GM19372 (cell line): ENCODE results near the gene NR3C1.

Experiments
- ATAC-seq: cut with Tn5 transposase; IDR thresholded peaks from one replicate; pipeline ENCODE4 v1.9.1; 2021; ENCODE audit warnings: mild to moderate bottlenecking, low read depth, moderate library complexity; ENCODE audit not compliant: unreplicated experiment

NR3C1 gene

GRCh38 chr5:143274952-143275351 is 128.5 kb downstream of the NR3C1 start:
- no peak for ATAC-seq

- ATAC-seq: no peak
These were observed 132.1 kb downstream of the NR3C1 start for GRCh38 chr5:143271431-143271830.

GRCh38 chr5:143268388-143268787 is 135.1 kb downstream of the NR3C1 start:
- no peak for ATAC-seq

GRCh38 chr5:143267186-143267585 is 136.3 kb downstream of the NR3C1 start:
- ATAC-seq: no peak

GRCh38 chr5:143265995-143266394 is 137.5 kb downstream of the NR3C1 start:
- no peak for ATAC-seq

- no peak for ATAC-seq
These were observed 140.1 kb downstream of the NR3C1 start for GRCh38 chr5:143263272-143263810.

GRCh38 chr5:143262393-143263174 is 140.9 kb downstream of the NR3C1 start:
- peak; percentile 61 for ATAC-seq

DNA sequence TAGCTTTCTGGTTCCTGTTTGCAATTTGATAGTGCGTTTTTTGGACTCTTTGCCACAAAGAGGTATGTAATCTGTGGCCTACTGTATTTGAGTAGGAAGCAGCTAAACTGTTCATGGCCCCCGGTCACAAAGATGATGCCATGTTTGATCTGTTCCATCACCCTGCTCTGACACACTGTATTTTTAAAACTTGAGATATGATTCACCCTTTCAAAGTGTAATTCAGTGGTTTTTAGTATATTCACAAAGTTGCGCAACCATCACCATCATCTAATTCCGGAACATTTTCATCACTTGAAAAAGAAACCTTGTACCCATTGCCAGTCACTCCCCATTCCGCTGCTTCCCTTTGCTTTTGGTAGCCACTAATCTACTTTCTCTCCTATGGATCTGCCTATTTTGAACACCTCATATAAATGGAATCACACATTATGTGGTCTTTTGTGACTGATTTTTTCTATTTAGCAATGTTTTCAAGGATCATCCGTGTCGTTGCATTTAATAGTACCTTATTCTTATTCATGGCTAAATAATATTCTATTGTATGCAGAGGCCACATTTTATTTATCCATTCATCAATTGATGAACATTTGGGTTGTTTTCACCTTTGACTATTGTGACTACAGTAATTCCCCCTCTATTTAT is 141.6 kb downstream of the NR3C1 start:
- ATAC-seq: no peak

GRCh38 chr5:143259254-143259605 is 144.3 kb downstream of the NR3C1 start:
- no peak for ATAC-seq

- no peak for ATAC-seq
These were observed 144.8 kb downstream of the NR3C1 start for GRCh38 chr5:143258559-143259253.

DNA sequence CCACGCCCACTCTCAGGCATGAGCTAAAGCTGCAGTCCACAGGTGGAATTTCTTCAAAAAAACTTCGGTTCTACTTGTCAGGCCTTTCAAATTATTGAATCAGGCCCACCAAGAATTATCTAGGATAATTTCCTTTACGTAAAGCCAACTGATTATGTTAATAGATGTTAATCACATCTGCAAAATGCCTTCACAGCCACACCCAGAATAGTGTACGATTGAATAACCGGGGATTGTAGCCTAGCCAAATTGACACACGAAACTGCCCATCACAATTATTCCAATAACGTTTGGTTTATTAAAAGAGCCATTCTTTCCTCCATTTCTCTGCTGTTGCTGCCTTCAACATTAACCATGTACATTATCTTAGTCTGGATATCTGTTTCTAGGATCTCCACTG is 148.7 kb downstream of the NR3C1 start:
- ATAC-seq: no peak

- ATAC-seq: peak; percentile 34
These were observed 151.5 kb downstream of the NR3C1 start for GRCh38 chr5:143251946-143252345.

GRCh38 chr5:143251190-143251589 is 152.3 kb downstream of the NR3C1 start:
- ATAC-seq: peak; percentile 76

DNA sequence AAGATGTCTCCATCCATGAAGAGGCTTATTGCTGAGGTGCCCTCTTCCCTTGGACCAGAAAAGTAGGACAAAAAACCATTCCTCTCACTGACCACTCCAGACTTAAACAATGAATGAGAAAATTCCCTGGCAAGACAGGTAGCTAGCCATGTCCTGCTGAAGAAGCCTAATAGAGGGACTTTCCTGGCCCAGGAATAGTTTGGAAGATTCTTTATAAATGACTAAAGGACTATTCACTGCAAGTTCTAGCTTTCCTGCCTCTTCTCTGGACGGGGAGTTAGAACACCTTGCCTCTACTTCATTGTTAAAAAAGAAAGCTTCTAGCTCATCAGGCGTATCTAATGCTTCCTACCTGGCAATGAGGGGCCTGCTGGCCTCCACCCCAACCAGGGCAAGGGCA is 153.6 kb downstream of the NR3C1 start:
- ATAC-seq: no peak

DNA sequence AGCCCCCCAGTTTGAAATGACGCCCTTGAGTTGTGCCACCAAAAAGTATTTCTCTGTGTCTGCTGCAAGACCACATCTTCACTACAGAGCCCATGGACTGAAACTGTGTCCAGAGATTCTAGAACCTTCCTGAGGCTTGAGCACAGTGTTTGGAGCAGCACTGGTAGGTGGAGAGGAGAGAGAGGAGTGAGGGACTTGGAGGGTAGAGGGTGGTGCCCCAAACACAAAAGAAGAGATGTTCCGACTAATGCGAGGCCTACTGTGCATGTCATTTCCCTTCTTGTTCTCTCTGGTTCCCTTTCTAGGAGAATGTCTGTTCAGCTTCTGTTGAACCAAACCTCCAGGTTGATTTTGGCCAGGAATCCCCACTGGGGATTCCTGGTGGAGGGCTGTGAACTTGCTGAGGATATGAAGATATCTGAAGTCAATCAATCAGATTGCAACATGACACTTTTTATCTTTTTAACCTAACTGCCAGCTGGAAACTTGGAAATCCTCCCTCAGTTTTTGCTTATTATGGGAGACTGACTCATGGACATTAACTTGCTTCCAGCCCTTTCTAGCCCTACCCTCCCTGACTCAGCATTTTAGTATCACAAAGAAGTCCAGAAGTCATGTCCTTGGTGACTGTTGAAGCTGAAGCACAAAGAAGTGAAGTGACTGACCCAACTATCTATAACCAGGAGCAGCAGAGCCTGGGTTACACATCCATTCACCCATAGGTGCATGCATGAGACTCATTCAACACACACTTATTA is 154.5 kb downstream of the NR3C1 start:
- no peak for ATAC-seq

DNA sequence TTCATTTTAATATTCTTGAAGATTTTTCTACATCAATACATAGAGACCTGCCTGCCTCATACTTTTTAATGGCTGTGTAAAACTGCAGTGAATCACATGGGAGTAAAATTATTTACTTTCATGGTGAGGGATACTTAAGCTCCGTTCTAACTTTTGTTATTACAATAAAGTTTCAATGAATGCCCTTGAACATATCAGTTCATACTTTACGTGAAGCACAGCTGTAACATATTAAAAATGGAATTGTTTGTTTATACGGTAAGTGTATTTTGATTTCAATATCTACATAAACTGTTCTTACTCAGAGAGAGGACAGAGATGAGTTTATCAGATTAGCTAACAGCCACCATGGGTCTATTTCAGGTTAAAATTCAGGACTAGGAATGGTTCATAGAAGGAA is 155.1 kb downstream of the NR3C1 start:
- ATAC-seq: no peak

DNA sequence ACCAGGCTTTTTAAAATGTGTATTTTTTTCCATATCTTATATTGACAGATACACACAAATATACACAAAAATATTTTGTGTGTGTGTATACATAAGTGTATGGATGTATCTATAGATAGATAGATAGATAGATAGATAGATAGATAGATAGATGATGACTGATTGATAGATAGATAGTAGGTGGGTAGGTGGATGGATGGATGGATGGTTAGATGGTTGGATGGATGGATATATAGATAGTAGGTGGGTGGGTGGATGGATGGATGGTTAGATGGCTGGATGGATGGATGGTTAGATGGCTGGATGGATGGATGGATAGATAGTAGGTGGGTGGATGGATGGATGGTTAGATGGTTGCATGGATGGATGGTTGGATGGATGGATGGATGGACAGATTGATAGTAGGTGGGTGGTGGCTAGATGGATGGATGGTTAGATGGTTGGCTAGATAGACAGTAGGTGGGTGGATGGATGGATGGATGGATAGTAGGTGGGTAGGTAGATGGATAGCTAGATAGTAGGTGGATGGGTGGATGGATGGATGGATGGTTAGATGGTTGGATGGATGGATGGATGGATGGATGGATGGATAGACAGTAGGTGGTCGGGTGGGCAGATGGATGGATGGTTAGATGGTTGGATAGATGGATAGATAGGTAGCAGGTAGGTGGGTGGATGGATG is 156.2 kb downstream of the NR3C1 start:
- no peak for ATAC-seq

DNA sequence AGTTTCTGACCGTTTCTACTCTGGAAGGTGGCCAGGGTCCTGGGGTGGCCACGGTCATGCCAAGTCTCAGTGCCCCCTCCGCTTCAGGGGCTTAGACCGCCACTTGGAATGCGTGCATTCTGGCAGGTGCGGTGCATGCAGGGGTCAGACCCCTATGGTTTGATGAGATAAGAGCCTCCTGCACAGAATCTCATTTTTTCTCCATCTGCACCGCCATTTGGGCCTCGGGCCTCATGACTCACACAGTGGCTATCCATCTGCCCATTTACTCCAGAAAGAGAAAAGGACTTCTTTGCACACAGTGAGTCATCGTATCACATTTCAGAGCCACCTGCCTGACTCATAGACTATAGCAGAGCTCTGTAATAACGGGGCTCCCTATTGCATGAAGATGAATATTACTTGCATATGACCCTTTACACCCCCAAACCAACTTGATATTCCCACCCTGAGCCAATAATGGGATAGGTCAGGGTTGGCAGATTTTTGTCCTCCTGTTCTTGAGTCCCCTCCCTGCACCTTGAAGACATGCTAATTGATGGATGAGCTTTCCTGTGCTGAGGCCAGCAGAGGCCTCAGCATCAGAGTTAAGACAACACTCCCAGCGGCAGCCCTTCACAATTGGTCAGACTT is 157.4 kb downstream of the NR3C1 start:
- no peak for ATAC-seq

GRCh38 chr5:143244990-143245389 is 158.5 kb downstream of the NR3C1 start:
- ATAC-seq: no peak
